Measurements from ENCODE around the gene AGBL4.

- no peak for TF ChIP-seq CTCF (conservative IDR thresholded peaks at IDR 0.05 in 1 of 2, IDR thresholded peaks at IDR 0.05 in 1 of 2; ENCODE audit: extremely low read depth in 1 of 2, insufficient read depth in 1 of 2, low read depth in 1 of 2, low read length in 2 of 2)
- TF ChIP-seq EZH2 (IDR thresholded peaks at IDR 0.05; ENCODE audit: borderline replicate concordance, low read length), result no peak
These were observed 1356.0 kb downstream of the AGBL4 start for GRCh38 chr1:48667782-48668181.

Data from mammary epithelial cell (primary cell).